WTC11 (cell line): ENCODE data around the gene ELAVL1. TPM values are rescaled to one million over a fixed set of nuclear protein-coding genes. Genes with fewer than 3 reads are reported as not detected.

ENCODE experiments used
- ATAC-seq: fragments of 200-7000 bp; cut with Tn5 transposase; 2 replicates; pipeline ENCODE4 v1.10.0; 2021; ENCODE audit warnings: mild to moderate bottlenecking, moderate library complexity
- CTCF ChIA-PET: fragments of 300-600 bp; sonication (Branson Sonifier 250); formaldehyde crosslinking; loops from one replicate; lab custom pipeline; 2021; ENCODE audit warnings: antibody characterized with exemption; lab: Charles Lee
- POLR2A ChIA-PET: fragments of 350-600 bp; sonication (Branson Sonifier 250); formaldehyde crosslinking; loops from one replicate; lab custom pipeline; 2021; ENCODE audit warnings: antibody characterized with exemption; lab: Charles Lee
- DNase-seq: peaks from one replicate; pipeline ENCODE4 v3.0.0; 2021; ENCODE audit warnings: low spot score
- H3K27ac Mint-ChIP-seq: 2 replicates; pipeline ENCODE4 v1.8.0; 2021; ENCODE audit warnings: mixed read lengths
- H3K27me3 Mint-ChIP-seq: 2 replicates; pipeline ENCODE4 v1.8.0; 2021; ENCODE audit warnings: low read depth, mild to moderate bottlenecking, moderate library complexity, mixed read lengths
- H3K36me3 Mint-ChIP-seq: 2 replicates; pipeline ENCODE4 v1.8.0; 2021; ENCODE audit warnings: mixed read lengths
- H3K4me1 Mint-ChIP-seq: 2 replicates; pipeline ENCODE4 v1.8.0; 2022; ENCODE audit warnings: mixed read lengths
- H3K4me3 Mint-ChIP-seq: 2 replicates; pipeline ENCODE4 v1.8.0; 2021; ENCODE audit warnings: mild to moderate bottlenecking, moderate library complexity, mixed read lengths
- H3K9me3 Mint-ChIP-seq: 2 replicates; pipeline ENCODE4 v1.8.0; 2021; ENCODE audit warnings: mixed read lengths
- FOXP1 ChIP-seq: sonication (generic); formaldehyde crosslinking; IDR thresholded peaks from 2 replicates; pipeline ENCODE4 v1.8.0; 2022; ENCODE audit warnings: missing genetic modification reagents, mild to moderate bottlenecking, moderate library complexity, borderline replicate concordance
- IRF2 ChIP-seq: sonication (generic); formaldehyde crosslinking; IDR thresholded peaks from 2 replicates; pipeline ENCODE4 v1.8.0; 2022; ENCODE audit warnings: low read depth, missing genetic modification reagents, borderline replicate concordance
- MYBL2 ChIP-seq: sonication (generic); formaldehyde crosslinking; IDR thresholded peaks from 2 replicates; pipeline ENCODE4 v1.8.1; 2023; ENCODE audit warnings: mild to moderate bottlenecking, moderate library complexity, missing genetic modification reagents
- NR1H2 ChIP-seq: sonication (generic); formaldehyde crosslinking; IDR thresholded peaks from 2 replicates; pipeline ENCODE4 v1.9.0; 2021; ENCODE audit warnings: mild to moderate bottlenecking, moderate library complexity, missing genetic modification reagents
- NR2C2 ChIP-seq: sonication (generic); formaldehyde crosslinking; IDR thresholded peaks from 2 replicates; pipeline ENCODE4 v1.8.0; 2022; ENCODE audit warnings: mild to moderate bottlenecking, missing genetic modification reagents
- PRDM15 ChIP-seq: sonication (generic); formaldehyde crosslinking; IDR thresholded peaks from 2 replicates; pipeline ENCODE4 v1.8.0; 2022; ENCODE audit warnings: missing genetic modification reagents
- TCF7 ChIP-seq: sonication (generic); formaldehyde crosslinking; IDR thresholded peaks from 2 replicates; pipeline ENCODE4 v1.8.0; 2022; ENCODE audit warnings: mild to moderate bottlenecking, low read depth, missing genetic modification reagents, moderate library complexity
- TEAD1 ChIP-seq: sonication (generic); formaldehyde crosslinking; IDR thresholded peaks from 2 replicates; pipeline ENCODE4 v1.8.0; 2022; ENCODE audit warnings: mild to moderate bottlenecking, missing genetic modification reagents
- total RNA-seq: library from RNA; stranded (reverse); gene quantifications from 3 replicates; pipeline ENCODE4 v1.2.3, GENCODE V29; 2021
- TF ChIP-seq, protein P1 (sequence below): sonication (generic); formaldehyde crosslinking; IDR thresholded peaks from 2 replicates; pipeline ENCODE4 v1.8.0; 2022; ENCODE audit warnings: mild to moderate bottlenecking, missing genetic modification reagents
- TF ChIP-seq, protein P2 (sequence below): sonication (generic); formaldehyde crosslinking; IDR thresholded peaks from 2 replicates; pipeline ENCODE4 v1.8.1; 2023; ENCODE audit warnings: mild to moderate bottlenecking, moderate library complexity, missing genetic modification reagents

The ELAVL1 gene
- total RNA-seq, 1 experiment from 2014 or later, result 160 TPM

DNA sequence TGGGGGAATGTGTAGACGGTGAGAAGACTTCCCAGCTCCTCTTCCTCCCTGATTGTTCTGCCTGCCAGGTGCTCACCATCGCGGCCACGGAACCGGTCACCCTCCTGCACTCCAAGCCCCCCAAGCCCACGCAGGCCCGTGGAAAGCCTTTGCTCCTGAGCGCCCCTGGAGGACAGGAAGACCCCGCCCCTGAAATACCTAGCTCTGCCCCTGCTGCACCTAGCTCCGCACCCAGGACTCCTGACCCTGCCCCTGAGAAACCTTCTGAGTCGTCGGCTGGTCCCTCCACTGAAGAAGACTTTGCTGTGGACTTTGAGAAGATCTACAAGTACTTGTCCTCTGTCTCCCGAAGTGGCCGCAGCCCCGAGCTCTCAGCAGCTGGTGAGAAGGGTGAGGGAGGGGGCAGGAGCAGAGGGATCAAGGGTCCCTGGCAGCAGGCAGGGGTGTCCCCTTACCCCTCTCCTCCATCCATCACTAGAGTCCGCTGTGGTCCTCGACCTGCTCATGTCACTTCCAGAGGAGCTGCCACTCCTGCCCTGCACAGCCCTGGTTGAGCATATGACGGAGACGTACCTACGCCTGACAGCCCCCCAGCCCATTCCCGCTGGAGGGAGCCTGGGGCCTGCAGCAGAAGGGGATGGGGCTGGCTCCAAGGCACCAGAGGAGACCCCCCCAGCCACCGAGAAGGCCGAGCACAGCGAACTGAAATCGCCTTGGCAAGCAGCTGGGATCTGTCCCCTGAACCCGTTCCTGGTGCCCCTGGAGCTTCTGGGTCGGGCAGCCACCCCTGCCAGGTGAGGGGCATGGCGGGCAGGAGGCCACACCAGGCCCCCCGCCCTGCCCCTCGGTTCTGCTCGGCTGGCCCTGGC is 83.2 kb downstream of the ELAVL1 start:
- no peak overlapping the region for H3K27ac Mint-ChIP-seq
- H3K4me1 Mint-ChIP-seq, result peaks cover 9% of the 10 kb centered on the region
- ATAC-seq, result no peak
- H3K36me3 Mint-ChIP-seq, result no peaks in the 10 kb centered on the region
- H3K4me3 Mint-ChIP-seq, result no peak overlapping the region
- H3K27me3 Mint-ChIP-seq, result peaks cover 28% of the 10 kb centered on the region
- no peaks in the 10 kb centered on the region for H3K9me3 Mint-ChIP-seq
- ChIA-PET CTCF (interaction anchor here (0.7 to 7.2 kb wide), 11 partner anchors 8 to 80 kb away, joined by 3 to 92 read pairs (median 14); partner anchors contain the start of genes LRRC8E, MAP2K7 and TIMM44), POLR2A (interaction anchor here (0.6 to 1.3 kb wide), 4 partner anchors 47 to 339 kb away, joined by 3 to 4 read pairs (median 4); no protein-coding TSS in a partner anchor)
- DNase-seq, result no peak
- 0 out of 2 replicates have a peak, but pooled peaks have one; percentile 16 for TF ChIP-seq FOXP1 (CRISPR knock-in tag)
- TF ChIP-seq, protein P1, sequence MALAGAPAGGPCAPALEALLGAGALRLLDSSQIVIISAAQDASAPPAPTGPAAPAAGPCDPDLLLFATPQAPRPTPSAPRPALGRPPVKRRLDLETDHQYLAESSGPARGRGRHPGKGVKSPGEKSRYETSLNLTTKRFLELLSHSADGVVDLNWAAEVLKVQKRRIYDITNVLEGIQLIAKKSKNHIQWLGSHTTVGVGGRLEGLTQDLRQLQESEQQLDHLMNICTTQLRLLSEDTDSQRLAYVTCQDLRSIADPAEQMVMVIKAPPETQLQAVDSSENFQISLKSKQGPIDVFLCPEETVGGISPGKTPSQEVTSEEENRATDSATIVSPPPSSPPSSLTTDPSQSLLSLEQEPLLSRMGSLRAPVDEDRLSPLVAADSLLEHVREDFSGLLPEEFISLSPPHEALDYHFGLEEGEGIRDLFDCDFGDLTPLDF (CRISPR knock-in tag), result no peak

DNA sequence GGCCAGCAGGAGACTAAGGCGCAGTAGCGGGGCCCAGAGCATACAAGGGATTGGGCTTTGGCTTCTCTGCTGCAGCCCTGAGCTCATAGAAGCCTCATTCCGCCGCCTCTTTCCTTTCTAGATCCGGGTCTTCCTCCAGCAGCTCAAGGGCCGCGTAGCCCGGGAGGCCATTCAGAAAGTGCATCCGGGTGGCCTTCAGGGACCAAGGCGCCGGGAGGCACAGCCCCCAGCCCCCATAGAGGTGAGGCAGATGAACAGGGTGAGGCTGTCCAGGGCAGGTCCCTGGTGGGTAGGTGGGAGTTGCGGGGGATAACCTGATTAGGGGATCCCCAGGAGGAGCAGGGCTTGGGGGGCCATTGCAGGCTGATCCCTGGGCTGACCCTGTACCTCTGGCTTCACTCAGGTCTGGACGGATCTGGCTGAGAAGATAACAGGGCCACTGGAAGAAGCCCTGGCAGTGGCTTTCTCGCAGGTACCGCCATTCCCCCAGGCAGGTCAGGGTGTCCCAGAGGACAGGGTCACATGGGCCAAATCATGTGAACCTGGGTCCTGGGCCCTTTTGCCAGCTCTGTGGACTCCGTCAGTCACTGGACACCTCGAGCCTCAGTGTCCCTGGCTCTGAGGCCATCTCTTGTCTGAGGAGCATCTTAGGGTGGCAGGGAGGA is 84.0 kb downstream of the ELAVL1 start:
- ChIA-PET POLR2A (interaction anchor here (0.6 to 2.0 kb wide), 7 partner anchors 22 to 340 kb away, joined by 3 to 6 read pairs (median 4); partner anchors contain the start of genes CERS4 and TIMM44), CTCF (interaction anchor here (0.9 to 7.2 kb wide), 16 partner anchors 8 to 240 kb away, joined by 4 to 92 read pairs (median 16); partner anchors contain the start of genes LRRC8E, MAP2K7, TIMM44 and TRAPPC5)
- DNase-seq (no peak), ATAC-seq (no peak)
- Mint-ChIP-seq H3K36me3 (no peaks in the 10 kb centered on the region), H3K4me1 (peaks cover 7% of the 10 kb centered on the region), H3K4me3 (peak overlapping the region; percentile 72), H3K27me3 (peaks cover 35% of the 10 kb centered on the region), H3K9me3 (no peaks in the 10 kb centered on the region), H3K27ac (0 out of 2 replicates have a peak overlapping the region, but pooled peaks have one; percentile 71)
- TF ChIP-seq PRDM15 (CRISPR knock-in tag) (peak; percentile 45), MYBL2 (CRISPR knock-in tag) (no peak), NR2C2 (CRISPR knock-in tag) (no peak), IRF2 (CRISPR knock-in tag) (no peak), TEAD1 (CRISPR knock-in tag) (no peak), NR1H2 (CRISPR knock-in tag) (no peak), TCF7 (CRISPR knock-in tag) (no peak)
- TF ChIP-seq, protein P2, sequence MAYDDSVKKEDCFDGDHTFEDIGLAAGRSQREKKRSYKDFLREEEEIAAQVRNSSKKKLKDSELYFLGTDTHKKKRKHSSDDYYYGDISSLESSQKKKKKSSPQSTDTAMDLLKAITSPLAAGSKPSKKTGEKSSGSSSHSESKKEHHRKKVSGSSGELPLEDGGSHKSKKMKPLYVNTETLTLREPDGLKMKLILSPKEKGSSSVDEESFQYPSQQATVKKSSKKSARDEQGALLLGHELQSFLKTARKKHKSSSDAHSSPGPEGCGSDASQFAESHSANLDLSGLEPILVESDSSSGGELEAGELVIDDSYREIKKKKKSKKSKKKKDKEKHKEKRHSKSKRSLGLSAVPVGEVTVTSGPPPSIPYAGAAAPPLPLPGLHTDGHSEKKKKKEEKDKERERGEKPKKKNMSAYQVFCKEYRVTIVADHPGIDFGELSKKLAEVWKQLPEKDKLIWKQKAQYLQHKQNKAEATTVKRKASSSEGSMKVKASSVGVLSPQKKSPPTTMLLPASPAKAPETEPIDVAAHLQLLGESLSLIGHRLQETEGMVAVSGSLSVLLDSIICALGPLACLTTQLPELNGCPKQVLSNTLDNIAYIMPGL (CRISPR knock-in tag), result no peak
